Metanephros (tissue), 1 donor: Measurements from ENCODE around the gene C5orf58. TPM values are rescaled to one million over a fixed set of nuclear protein-coding genes. Genes with fewer than 3 reads are reported as not detected.

Source experiments
- total RNA-seq: library from RNA; depleted of rRNA; stranded (reverse); fragments of >200 nt; gene quantifications from one replicate; pipeline ENCODE4 v1.2.3, GENCODE V29; 2014

C5orf58 gene
- not detected for total RNA-seq

GRCh38 chr5:170232786-170233185 lies at the start of gene C5orf58:
Gene C5orf58 (plus strand): TSS chr5:170232985. CDS start chr5:170234977, 1,992 bp downstream.

Other genes with a start within 250 kb of the C5orf58 start
- 3.8 TPM for gene FOXI1, start 127.1 kb upstream of the C5orf58 start, total RNA-seq
- gene LCP2, start 64.8 kb downstream of the C5orf58 start, total RNA-seq, result 11.1 TPM
- 0.64 TPM for gene KCNMB1, start 156.4 kb downstream of the C5orf58 start, total RNA-seq